CD4-positive, alpha-beta T cell treated with Interleukin-17A for 4 hours (primary cell): Measurements from ENCODE around the gene SLC13A4.
"Not testable (repeated sequence)": the region's sequence is repeated elsewhere in the genome, so short reads cannot be mapped to it uniquely, and the experiment has no call there.

Experiments
- DNase-seq: peaks from one replicate; pipeline ENCODE4 v3.0.0-alpha.2; 2020; ENCODE audit warnings: mixed read lengths

Gene SLC13A4

GRCh38 chr7:135747366-135747765, 19.4 kb upstream of the SLC13A4 start:
- DNase-seq, result no peak

DNA sequence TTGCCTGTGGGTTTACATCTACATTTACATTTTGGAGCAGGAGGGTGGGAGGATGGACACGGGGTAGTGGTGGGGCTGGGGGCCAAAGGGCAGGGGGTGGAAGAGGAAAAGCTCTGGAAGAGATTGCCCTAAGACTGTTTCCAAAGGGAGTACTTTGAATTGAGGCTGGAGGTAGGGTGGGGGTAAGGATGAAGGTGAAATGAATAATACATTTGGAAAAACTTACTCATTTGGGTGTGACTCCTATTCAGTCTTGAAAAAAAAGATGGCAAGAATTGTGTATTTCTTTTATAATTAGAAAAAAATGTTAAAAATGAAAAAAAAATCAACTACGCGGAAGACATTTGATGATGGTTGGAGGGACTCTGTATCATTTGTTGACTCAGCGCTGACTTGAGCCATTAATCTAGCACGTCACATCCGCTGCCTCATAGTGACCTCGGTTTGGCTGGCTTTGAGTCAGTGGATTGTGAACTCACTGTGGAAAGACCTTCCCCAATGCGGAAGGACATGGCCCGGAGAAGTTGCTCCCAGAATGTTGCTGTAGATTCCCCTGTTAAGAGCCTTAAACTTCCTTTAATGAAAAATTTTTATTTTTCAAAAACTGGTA, 17.8 kb upstream of the SLC13A4 start:
- no peak for DNase-seq

- no peak for DNase-seq
These were observed 17.1 kb upstream of the SLC13A4 start for GRCh38 chr7:135744938-135745702.

- DNase-seq, result no peak
These were observed 16.1 kb upstream of the SLC13A4 start for GRCh38 chr7:135743907-135744731.

DNA sequence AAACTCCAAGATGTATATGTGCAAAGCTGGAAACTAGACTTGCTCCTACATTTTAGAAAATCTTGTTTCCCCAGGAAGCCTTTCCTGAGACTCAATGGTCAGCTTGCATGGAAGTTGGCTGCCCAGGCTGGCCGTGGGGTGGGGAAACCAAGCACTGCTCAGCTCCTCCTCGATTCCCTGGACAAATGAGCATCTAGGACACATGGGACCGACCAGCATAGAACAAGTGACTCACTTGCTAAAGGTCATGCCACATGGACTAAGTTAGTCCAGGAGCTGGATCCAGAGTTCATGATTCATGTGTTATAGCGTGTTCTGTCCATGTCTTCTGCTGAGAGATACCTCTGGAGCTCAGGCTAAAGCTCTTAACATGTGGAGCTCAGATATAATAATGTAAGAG, 14.4 kb upstream of the SLC13A4 start:
- no peak for DNase-seq

- DNase-seq, result no peak
These were observed 13.9 kb upstream of the SLC13A4 start for GRCh38 chr7:135741905-135742304.

DNA sequence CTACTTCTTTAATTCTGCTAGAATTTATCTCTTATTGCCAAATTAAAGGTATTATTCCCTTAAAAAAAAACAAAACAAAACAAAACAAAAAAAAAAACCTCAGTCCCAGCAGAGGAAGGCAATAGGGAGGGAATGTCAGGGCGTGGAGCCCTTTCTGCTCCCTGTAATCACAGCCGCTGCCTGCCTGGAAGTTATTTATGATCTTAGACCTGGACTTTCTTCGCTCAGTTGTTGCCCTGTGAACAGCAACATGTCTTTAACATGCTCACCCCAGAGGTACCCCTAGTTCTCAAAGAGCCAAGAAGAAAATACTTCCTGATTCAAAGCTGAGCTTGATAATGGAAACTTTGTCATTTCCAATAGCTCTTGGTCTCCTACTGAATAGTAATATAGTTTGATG, 12.9 kb upstream of the SLC13A4 start:
- no peak for DNase-seq

DNA sequence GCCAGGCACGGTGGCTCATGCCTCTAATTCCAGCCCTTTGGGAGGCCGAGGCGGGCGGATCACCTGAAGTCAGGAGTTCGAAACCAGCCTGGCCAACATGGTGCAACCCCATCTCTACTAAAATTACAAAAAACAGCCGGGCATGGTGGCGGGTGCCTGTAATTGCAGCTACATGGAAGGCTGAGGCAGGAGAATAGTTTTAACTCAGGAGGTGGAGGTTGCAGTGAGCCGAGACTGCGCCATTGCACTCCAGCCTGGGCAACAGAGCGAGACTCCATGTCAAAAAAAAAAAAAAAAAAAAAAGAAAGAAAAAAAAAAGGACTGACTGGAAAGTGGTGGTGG, 9.3 kb upstream of the SLC13A4 start:
- DNase-seq, result not testable (repeated sequence)

GRCh38 chr7:135736586-135737305, 8.8 kb upstream of the SLC13A4 start:
- no peak for DNase-seq

GRCh38 chr7:135734343-135734689, 6.3 kb upstream of the SLC13A4 start:
- no peak for DNase-seq

DNA sequence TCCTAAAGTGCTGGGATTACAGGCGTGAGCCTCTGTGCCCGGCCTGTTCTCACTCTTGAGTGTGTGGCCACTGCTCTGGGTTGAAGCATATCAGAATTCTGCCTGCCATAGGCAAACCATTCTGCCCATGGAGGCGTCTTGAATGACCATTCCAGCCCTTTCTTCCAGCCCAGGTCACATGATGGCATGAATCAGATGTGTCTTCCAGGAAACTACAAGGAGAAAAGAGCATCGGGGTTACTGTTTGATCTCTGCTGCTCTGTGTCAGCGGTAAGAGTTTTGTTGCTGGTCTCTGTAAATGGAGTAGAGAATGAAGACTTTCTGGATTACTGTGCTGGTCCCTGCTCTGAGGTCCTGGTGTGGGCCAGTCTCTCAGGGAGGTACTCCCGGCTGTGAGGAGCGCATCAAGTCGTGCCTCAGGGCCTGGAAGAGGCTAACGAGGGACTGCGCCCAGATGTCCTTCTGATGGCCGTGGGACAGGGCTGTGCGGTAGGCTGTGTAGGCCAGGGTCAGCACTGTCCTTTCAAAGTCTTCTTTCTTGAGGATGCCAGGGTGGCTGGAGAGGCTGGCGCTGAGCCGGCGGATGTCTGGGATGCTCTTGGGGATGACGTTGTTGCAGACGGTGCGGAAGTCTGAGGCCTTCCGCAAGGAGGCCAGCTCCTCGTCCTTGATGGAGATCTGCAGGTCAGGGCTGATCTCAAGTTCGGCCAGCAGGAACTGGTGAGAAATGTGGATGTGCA, 5.8 kb upstream of the SLC13A4 start:
- no peak for DNase-seq

DNA sequence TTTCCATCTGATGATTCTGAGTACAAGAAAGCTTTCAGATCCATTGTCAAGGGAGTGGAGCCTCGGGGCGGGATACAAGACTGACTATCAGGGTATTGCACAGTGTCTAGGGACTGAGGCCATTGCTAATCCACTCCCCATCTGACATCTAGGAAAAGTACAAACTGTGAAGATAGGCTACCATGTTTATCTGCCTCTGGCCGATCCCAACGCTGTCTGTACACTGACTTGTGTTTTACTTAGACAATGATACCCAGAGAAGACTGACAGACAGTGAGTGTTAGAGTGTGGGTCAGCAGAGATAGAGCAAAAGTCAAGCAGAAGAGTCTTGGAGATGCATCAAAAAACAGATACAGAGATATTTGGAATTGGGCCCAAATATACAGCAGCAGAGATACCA, 3.1 kb upstream of the SLC13A4 start:
- no peak for DNase-seq

- no peak for DNase-seq
These were observed 1.2 kb upstream of the SLC13A4 start for GRCh38 chr7:135729230-135729629.

GRCh38 chr7:135726911-135727673, 894 bp downstream of the SLC13A4 start:
- no peak for DNase-seq

DNA sequence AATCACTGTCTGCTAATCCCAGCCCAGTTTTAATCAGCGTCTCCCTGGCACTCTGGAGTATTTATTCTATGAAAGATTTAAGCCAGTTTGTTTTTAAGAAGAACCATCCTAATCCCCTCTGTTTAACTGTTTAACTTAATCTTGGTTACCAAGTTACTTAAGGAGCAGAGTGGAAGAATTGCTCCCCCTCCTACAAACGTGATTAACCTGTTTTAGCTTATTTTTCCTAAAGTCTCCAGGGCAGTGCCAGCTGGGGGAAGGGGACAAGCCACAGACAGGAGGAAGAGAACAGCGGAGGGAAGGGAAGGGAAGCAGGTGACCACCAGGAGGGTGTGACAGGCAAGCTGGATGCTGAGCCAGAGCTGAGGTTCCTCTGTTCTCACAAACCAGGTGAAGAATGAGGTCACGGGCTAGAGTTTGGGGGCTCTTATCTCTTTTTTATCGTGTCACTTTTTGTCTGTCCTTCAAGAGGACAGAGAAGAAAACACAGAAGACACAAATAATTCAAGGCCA, 1.7 kb downstream of the SLC13A4 start:
- no peak for DNase-seq

DNA sequence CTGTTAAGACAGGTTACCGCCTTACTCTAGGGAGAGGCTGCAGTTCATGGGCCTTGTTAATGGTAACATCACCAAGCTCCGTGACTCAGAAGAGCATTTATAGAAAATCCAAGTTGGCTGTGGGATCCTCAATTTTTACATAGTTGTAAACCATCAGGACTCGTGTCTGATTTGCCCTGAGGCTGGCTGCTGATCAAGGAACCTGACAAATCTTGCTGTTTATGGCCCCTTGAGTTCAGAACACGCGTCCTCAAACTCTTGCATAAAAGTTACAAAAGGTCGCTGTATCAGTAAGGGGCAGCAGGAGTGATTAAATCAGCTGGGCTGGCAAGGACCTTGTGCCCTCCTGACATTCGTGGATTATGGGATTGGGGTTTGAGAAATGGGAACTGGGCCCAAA, 4.6 kb downstream of the SLC13A4 start:
- no peak for DNase-seq

- no peak for DNase-seq
These were observed 6.7 kb downstream of the SLC13A4 start for GRCh38 chr7:135721198-135721820.

DNA sequence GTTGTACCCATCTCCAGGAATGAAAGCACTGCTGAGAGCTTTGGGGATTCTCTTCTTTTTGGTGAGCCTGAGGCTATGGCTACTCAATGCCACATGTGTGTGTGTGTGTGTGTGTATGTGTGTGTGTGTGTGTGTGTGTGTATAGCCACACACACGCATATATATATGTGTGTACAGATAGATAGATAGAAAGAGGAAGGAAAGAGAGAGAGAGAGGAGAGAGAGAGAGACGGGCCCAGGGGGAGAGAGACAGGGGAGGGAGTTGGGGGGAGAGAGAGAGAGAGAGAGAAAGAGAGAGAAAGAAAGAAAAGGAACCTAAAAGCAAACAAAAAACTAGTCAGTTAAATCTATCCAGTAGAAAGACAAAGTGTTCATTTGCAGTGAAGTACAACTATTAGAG, 8.3 kb downstream of the SLC13A4 start:
- DNase-seq, result no peak

DNA sequence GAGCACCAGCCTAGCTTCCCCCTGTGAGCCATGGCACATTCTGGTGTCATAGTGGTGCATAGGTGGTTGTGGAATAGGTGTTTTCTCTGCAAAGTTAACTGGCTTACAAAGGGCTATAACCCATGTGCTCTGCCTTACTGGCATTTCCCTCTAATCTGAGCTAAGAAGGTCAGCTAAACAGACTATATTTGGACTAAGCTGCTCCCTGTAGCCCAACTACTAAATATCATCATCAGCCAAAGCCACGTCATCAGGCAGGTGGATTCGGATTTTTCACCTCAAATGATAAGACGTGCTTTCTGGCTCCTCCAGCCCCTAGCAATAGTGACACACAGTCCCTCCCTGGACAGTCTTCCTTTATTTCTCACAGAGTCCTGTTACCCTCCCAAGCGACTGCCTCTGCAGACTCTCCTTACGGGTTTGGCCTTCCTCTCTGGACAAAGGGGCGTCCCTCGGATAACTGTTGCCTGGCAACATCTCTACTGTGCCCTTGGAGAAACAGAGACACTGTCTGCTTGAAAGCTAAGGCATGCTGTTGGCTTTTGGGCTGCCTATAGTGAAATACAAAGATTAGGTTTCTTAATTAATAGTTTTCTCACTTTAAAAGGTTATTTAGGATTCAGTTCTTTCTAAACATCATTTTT, 9.1 kb downstream of the SLC13A4 start:
- no peak for DNase-seq

GRCh38 chr7:135718219-135718618, 9.8 kb downstream of the SLC13A4 start:
- DNase-seq, result no peak

GRCh38 chr7:135717693-135718092, 10.3 kb downstream of the SLC13A4 start:
- DNase-seq, result no peak
